Naive thymus-derived CD4-positive, alpha-beta T cell (primary cell): ENCODE results near the gene RBM33. TPM values are rescaled to one million over a fixed set of nuclear protein-coding genes. Genes with fewer than 3 reads are reported as not detected.

ENCODE experiments used
- ATAC-seq: fragments of 150-1000 bp; cut with Tn5 transposase; 2 replicates; pipeline ENCODE4 v1.10.0; 2021; ENCODE audit warnings: mild to moderate bottlenecking, moderate library complexity
- CTCF ChIA-PET: fragments of 350-600 bp; sonication (Branson Sonifier 250); formaldehyde crosslinking; loops from one replicate; lab custom pipeline; 2021; ENCODE audit warnings: antibody characterized with exemption; lab: Charles Lee
- POLR2A ChIA-PET: fragments of 350-600 bp; sonication (Branson Sonifier 250); formaldehyde crosslinking; loops from one replicate; lab custom pipeline; 2021; ENCODE audit warnings: antibody characterized with exemption, inconsistent platforms; lab: Charles Lee
- DNase-seq, 9 donors: peaks; one replicate each; pipeline versions ENCODE4 v3.0.0 to v3.0.0-alpha.2; 2020 to 2022; ENCODE audit warnings: mixed read lengths in 1 of 9
- H3K27ac ChIP-seq: one replicate; pipeline ENCODE4 v1.7.0; 2013; ENCODE audit warnings: mild to moderate bottlenecking, low read depth, low read length, moderate library complexity
- H3K27me3 ChIP-seq, 2 donors: one replicate each; pipeline ENCODE4 v1.7.0; 2013; ENCODE audit warnings: low read length in 2 of 2, mild to moderate bottlenecking in 2 of 2, moderate library complexity in 2 of 2; ENCODE audit not compliant: control insufficient read depth in 2 of 2, insufficient read depth in 2 of 2
- H3K36me3 ChIP-seq, 3 experiments: 1 replicate in 2 of 3; 2 replicates in 1 of 3; pipeline ENCODE4 v1.7.0; 2013; ENCODE audit warnings: low read length in 3 of 3, mild to moderate bottlenecking in 3 of 3, moderate library complexity in 1 of 3; ENCODE audit not compliant: insufficient read depth in 3 of 3, control insufficient read depth in 2 of 3
- H3K4me1 ChIP-seq, 2 donors: one replicate each; pipeline ENCODE4 v1.7.0; 2013; ENCODE audit warnings: low read length in 2 of 2, mild to moderate bottlenecking in 2 of 2, moderate library complexity in 1 of 2; ENCODE audit not compliant: control insufficient read depth in 2 of 2, insufficient read depth in 2 of 2
- H3K4me3 ChIP-seq: 2 replicates; pipeline ENCODE4 v1.7.0; 2013; ENCODE audit warnings: mild to moderate bottlenecking, low read length
- H3K9me3 ChIP-seq, 3 experiments: 1 replicate in 2 of 3; 2 replicates in 1 of 3; pipeline ENCODE4 v1.7.0; 2013; ENCODE audit warnings: low read length in 3 of 3; ENCODE audit not compliant: control insufficient read depth in 2 of 3
- H3K27ac Mint-ChIP-seq, 9 donors: one replicate each; pipeline ENCODE4 v1.8.0; 2020 to 2022; ENCODE audit warnings: mixed read lengths in 9 of 9, mild to moderate bottlenecking in 8 of 9, moderate library complexity in 5 of 9, inconsistent platforms in 2 of 9
- H3K27me3 Mint-ChIP-seq, 5 donors: one replicate each; pipeline ENCODE4 v1.8.0; 2021 to 2022; ENCODE audit warnings: mixed read lengths in 5 of 5, mild to moderate bottlenecking in 1 of 5
- H3K36me3 Mint-ChIP-seq, 5 donors: one replicate each; pipeline ENCODE4 v1.8.0; 2020 to 2022; ENCODE audit warnings: mixed read lengths in 5 of 5, mild to moderate bottlenecking in 3 of 5, inconsistent platforms in 1 of 5
- H3K4me1 Mint-ChIP-seq, 7 donors: one replicate each; pipeline ENCODE4 v1.8.0; 2020 to 2022; ENCODE audit warnings: mixed read lengths in 7 of 7, mild to moderate bottlenecking in 3 of 7, inconsistent platforms in 1 of 7
- H3K4me3 Mint-ChIP-seq, 10 donors: one replicate each; pipeline ENCODE4 v1.8.0; 2020 to 2022; ENCODE audit warnings: mild to moderate bottlenecking in 10 of 10, mixed read lengths in 10 of 10, moderate library complexity in 6 of 10, inconsistent platforms in 2 of 10
- H3K9me3 Mint-ChIP-seq, 11 donors: one replicate each; pipeline ENCODE4 v1.8.0; 2020 to 2022; ENCODE audit warnings: mixed read lengths in 11 of 11, mild to moderate bottlenecking in 4 of 11, inconsistent platforms in 1 of 11, moderate library complexity in 1 of 11
- intact Hi-C, 2 donors: fragments of 100-400 bp; cut with micrococcal nuclease; formaldehyde crosslinking; loops; one replicate each; pipeline ENCODE4 v1.15.1; 2023
- polyA plus RNA-seq, 2 donors: library from polyadenylated mRNA; unstranded; fragments of 300-500 nt; fragmentation: Illumina TruSeq; gene quantifications; one replicate each; pipeline ENCODE4 v1.2.3, GENCODE V29; 2021
- total RNA-seq, 6 experiments: library from RNA in 5 of 6; stranded (reverse) in 5 of 6; gene quantifications; 1 replicate in 5 of 6; 2 replicates in 1 of 6; pipeline ENCODE4 v1.2.3 and lab custom pipeline; 2021 to 2026

RBM33 gene
- total and polyA plus RNA-seq, 7 experiments from 2014 or later = 43.7 to 177 (median 143) TPM

DNA sequence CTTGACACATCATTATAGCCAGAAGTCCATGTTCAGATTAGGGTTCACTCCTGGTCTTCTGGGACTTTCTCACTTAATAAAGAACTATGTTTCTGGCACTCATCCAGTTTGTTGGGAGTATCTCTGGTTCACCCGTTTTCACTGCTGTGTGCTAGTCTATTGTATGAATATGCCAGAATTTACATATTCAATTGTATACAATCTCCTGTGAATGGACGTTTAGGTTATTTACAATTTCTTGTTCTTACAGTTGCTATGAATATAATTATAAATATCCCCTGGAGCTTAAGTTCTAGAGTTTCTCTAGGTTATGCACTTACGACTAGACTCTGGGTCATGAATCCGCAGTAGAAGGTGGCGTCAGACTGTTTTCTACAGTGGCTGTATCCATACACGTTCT, 20.0 kb upstream of the RBM33 start:
- Histone ChIP-seq H3K36me3 (no peaks in the 10 kb centered on the region), H3K4me3 (no peak overlapping the region), H3K27ac (no peak overlapping the region), H3K27me3 (no peaks in the 10 kb centered on the region), H3K4me1 (no peaks in the 10 kb centered on the region), H3K9me3 (peaks cover 0 to 6% (median 3%) of the 10 kb centered on the region in 3 experiments)
- Mint-ChIP-seq H3K27ac (no peak overlapping the region), H3K27me3 (peaks cover 0 to 32% (median 4%) of the 10 kb centered on the region in 5 donors), H3K9me3 (peaks cover 0 to 19% (median 7%) of the 10 kb centered on the region in 11 donors), H3K4me1 (no peaks in the 10 kb centered on the region), H3K36me3 (peaks cover 0 to 4% (median 3%) of the 10 kb centered on the region in 5 donors), H3K4me3 (no peak overlapping the region)
- POLR2A ChIA-PET = no interaction called here
- ATAC-seq (no peak), DNase-seq (no peak)
- CTCF ChIA-PET = no interaction called here
- intact Hi-C loops = no loop called here

DNA sequence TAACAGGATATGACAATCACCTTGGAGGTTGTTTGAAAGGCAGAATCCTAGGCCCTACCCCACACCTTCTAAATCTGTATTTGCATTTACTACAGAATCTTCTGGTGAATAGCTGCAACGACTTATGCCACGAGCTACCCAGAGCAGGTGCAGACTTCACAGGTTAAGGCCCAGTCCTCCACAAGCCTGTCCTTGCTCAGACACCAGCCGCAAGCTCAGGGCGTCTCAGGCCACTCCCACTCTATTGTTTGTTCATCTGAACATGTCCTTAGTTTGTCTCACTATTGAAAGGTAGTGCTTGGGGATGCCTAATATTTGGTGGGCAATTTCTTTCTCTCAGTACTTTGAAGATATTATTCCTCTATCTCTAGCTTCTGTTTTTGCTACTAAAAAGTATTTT, 18.9 kb upstream of the RBM33 start:
- Histone ChIP-seq H3K27me3 (no peaks in the 10 kb centered on the region), H3K4me1 (no peaks in the 10 kb centered on the region), H3K36me3 (no peaks in the 10 kb centered on the region), H3K27ac (no peak overlapping the region), H3K9me3 (peaks cover 0 to 8% (median 3%) of the 10 kb centered on the region in 3 experiments), H3K4me3 (no peak overlapping the region)
- no peak for DNase-seq
- Mint-ChIP-seq H3K4me3 (no peak overlapping the region), H3K27me3 (peaks cover 0 to 29% (median 4%) of the 10 kb centered on the region in 5 donors), H3K4me1 (peaks cover 0 to 7% (median 0%) of the 10 kb centered on the region in 7 donors), H3K36me3 (peaks cover under 1 to 7% (median 4%) of the 10 kb centered on the region in 5 donors), H3K27ac (no peak overlapping the region), H3K9me3 (peaks cover 6 to 29% (median 14%) of the 10 kb centered on the region in 11 donors)
- no peak for ATAC-seq
- intact Hi-C loops = no loop called here
- POLR2A ChIA-PET = no interaction called here
- CTCF ChIA-PET = no interaction called here

DNA sequence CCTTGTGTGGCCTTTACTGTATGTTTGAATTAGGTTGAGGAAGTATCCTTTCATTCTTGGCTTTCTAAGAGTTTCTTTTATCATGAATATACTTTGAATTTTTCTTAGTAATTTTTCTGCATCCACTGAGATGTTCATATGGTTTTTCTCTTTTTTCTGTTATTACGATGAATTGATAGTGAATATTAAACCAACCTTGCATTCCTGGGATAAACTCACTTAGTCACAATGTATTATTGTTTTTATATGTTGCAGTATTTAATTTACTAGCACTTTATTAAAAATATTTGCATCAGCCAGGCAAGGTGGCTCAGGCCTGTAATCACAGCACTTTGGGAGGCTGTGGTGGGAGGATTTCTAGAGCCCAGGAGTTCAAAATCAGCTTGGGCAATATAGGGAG, 15.3 kb upstream of the RBM33 start:
- no peaks in the 10 kb centered on the region for H3K36me3 ChIP-seq
- Mint-ChIP-seq H3K4me3 (no peak overlapping the region), H3K27ac (no peak overlapping the region), H3K36me3 (peaks cover 1 to 7% (median 4%) of the 10 kb centered on the region in 5 donors), H3K4me1 (peaks cover 0 to 9% (median 0%) of the 10 kb centered on the region in 7 donors), H3K27me3 (peaks cover 0 to 22% (median 0%) of the 10 kb centered on the region in 5 donors), H3K9me3 (peaks cover 10 to 61% (median 27%) of the 10 kb centered on the region in 11 donors)
- intact Hi-C loops = no loop called here
- no peak overlapping the region for H3K27ac ChIP-seq
- peaks cover 0 to 13% (median 3%) of the 10 kb centered on the region in 3 experiments for H3K9me3 ChIP-seq
- DNase-seq (no peak), ATAC-seq (no peak)
- no peaks in the 10 kb centered on the region for H3K4me1 ChIP-seq
- POLR2A ChIA-PET = no interaction called here
- H3K27me3 ChIP-seq = no peaks in the 10 kb centered on the region
- H3K4me3 ChIP-seq = no peak overlapping the region
- CTCF ChIA-PET = interaction anchor here (0.8 kb wide), 1 partner anchor 35 kb away, joined by 3 read pairs; no protein-coding TSS in a partner anchor

DNA sequence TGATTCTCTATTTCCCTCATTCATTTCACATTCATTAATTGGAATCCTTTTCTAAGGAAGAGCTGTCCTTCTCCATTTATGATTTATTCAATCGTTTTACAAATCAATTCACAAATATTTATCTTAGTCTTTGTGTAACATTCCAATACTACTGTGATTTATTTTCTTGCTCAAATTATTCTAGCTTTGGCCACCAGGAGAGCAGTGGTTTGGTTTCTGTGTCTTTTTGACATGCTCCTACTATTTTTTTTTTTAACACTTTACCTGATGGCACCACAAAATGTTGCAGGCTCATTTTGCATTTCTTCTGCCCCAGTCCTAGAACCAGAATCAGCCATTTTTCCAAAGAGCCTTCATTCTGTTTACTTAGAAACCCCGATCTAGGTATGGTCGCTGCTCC, 13.3 kb upstream of the RBM33 start:
- Mint-ChIP-seq H3K9me3 (peaks cover 16 to 70% (median 27%) of the 10 kb centered on the region in 11 donors), H3K36me3 (peaks cover 1 to 13% (median 4%) of the 10 kb centered on the region in 5 donors), H3K27me3 (peaks cover 0 to 12% (median 6%) of the 10 kb centered on the region in 5 donors), H3K27ac (no peak overlapping the region), H3K4me1 (peaks cover 0 to 9% (median 0%) of the 10 kb centered on the region in 7 donors), H3K4me3 (no peak overlapping the region)
- H3K4me1 ChIP-seq = no peaks in the 10 kb centered on the region
- POLR2A ChIA-PET = interaction anchor here (1.1 kb wide), 1 partner anchor 13 kb away, joined by 5 read pairs; the partner anchor contains the start of gene RBM33
- intact Hi-C loops = no loop called here
- ATAC-seq (no peak), DNase-seq (no peak)
- no peak overlapping the region for H3K4me3 ChIP-seq
- CTCF ChIA-PET = no interaction called here
- H3K27me3 ChIP-seq = no peaks in the 10 kb centered on the region
- peaks cover 0 to 13% (median 3%) of the 10 kb centered on the region in 3 experiments for H3K9me3 ChIP-seq
- H3K27ac ChIP-seq = no peak overlapping the region
- H3K36me3 ChIP-seq = no peaks in the 10 kb centered on the region

DNA sequence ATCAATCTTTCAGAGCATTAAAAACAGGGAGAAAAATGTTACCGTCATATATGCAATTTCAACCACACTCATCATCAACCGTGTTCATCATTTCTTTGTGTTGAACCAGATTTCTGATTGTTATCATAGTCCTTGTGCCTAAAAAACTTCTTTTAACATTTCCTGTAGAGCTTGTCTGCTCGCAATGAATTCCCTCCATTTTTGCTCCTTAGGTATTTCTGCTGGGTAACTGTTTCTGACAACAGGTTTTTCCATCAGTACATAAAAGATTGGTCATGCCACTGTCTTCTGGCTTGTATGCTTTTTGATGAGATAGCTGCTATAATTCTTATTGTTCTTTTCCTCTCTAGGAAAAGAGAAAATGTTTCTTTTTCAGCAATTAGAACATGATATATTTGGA, 8.6 kb upstream of the RBM33 start:
- ATAC-seq (no peak), DNase-seq (no peak)
- Histone ChIP-seq H3K4me3 (no peak overlapping the region), H3K27ac (no peak overlapping the region), H3K4me1 (no peaks in the 10 kb centered on the region), H3K9me3 (peaks cover 0 to 4% (median 0%) of the 10 kb centered on the region in 3 experiments), H3K27me3 (no peaks in the 10 kb centered on the region), H3K36me3 (no peaks in the 10 kb centered on the region)
- Mint-ChIP-seq H3K4me1 (peaks cover 0 to 8% (median 0%) of the 10 kb centered on the region in 7 donors), H3K36me3 (peaks cover 10 to 27% (median 15%) of the 10 kb centered on the region in 5 donors), H3K27me3 (peaks cover 0 to 21% (median 14%) of the 10 kb centered on the region in 5 donors), H3K9me3 (peaks cover 12 to 73% (median 25%) of the 10 kb centered on the region in 11 donors), H3K4me3 (no peak overlapping the region), H3K27ac (no peak overlapping the region)
- ChIA-PET POLR2A (no interaction called here), CTCF (no interaction called here)
- intact Hi-C loops = no loop called here

DNA sequence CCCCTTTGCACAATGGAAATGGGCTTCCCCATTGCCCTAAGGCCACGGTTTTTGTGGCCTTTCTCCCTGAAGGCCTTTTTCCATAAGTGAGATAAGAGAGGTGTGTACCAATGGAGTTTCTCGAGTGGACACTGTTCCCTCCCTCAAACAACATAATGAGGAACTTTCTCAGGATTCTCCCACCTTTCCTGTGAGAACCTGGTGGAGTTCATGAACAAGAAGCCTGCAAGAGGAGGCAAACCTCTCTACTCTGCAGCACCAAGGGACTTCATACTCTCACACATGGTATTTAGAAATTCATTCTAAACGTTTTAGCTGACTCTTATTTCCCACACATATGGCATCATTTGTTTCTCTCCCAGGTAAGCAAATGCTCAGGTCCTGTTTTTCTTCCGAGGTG, 7.3 kb upstream of the RBM33 start:
- CTCF ChIA-PET = no interaction called here
- POLR2A ChIA-PET = no interaction called here
- Histone ChIP-seq H3K4me1 (no peaks in the 10 kb centered on the region), H3K27ac (no peak overlapping the region), H3K36me3 (no peaks in the 10 kb centered on the region), H3K9me3 (peaks cover 0 to under 1% (median 0%) of the 10 kb centered on the region in 3 experiments), H3K4me3 (no peak overlapping the region), H3K27me3 (no peaks in the 10 kb centered on the region)
- Mint-ChIP-seq H3K4me3 (no peak overlapping the region), H3K27me3 (peaks cover 0 to 21% (median 12%) of the 10 kb centered on the region in 5 donors), H3K9me3 (peaks cover 12 to 59% (median 20%) of the 10 kb centered on the region in 11 donors), H3K36me3 (peaks cover 15 to 39% (median 24%) of the 10 kb centered on the region in 5 donors), H3K27ac (no peak overlapping the region), H3K4me1 (peaks cover 0 to 8% (median 0%) of the 10 kb centered on the region in 7 donors)
- ATAC-seq (no peak), DNase-seq (no peak)
- intact Hi-C loops = no loop called here

DNA sequence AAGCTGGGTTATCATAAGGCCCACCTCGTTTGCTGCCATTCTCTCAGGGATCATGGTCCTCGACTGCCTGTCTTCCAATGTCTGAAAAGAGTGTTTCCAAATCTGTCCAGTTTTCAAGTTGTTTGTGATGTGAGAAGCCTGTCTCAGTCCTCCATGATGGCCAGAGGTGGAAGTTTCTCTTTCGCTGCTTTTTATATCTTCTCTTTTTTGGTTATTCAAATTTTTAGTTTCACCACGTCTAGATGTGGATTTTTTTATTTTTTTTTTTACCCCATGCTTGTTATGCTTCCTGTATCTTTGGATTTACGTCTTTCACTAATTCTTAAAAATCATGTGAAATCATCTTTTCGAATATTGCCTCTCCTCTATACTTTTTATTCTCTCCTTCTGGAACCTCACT, 6.1 kb upstream of the RBM33 start:
- no peak overlapping the region for H3K27ac ChIP-seq
- H3K36me3 ChIP-seq = no peaks in the 10 kb centered on the region
- Mint-ChIP-seq H3K4me3 (no peak overlapping the region), H3K4me1 (peaks cover 2 to 9% (median 3%) of the 10 kb centered on the region in 7 donors), H3K27ac (peak overlapping the region in 1 of 9 donors; percentile 60), H3K36me3 (peaks cover 15 to 41% (median 25%) of the 10 kb centered on the region in 5 donors), H3K27me3 (peaks cover 0 to 21% (median 12%) of the 10 kb centered on the region in 5 donors), H3K9me3 (peaks cover 10 to 47% (median 15%) of the 10 kb centered on the region in 11 donors)
- no peak for ATAC-seq
- ChIA-PET CTCF (no interaction called here), POLR2A (no interaction called here)
- intact Hi-C loops = no loop called here
- H3K4me3 ChIP-seq = no peak overlapping the region
- no peaks in the 10 kb centered on the region for H3K27me3 ChIP-seq
- H3K9me3 ChIP-seq = no peaks in the 10 kb centered on the region
- peaks cover 0 to under 1% of the 10 kb centered on the region in 2 donors for H3K4me1 ChIP-seq
- no peak for DNase-seq
